ENCODE results near the gene ERMAP.

The ERMAP gene

GRCh38 chr1:42876009-42876408 lies 59.1 kb downstream of the ERMAP start:
- no peak for DNase-seq (ENCODE audit: low spot score)

- no peak for DNase-seq (ENCODE audit: low spot score)
These were observed 60.5 kb downstream of the ERMAP start for GRCh38 chr1:42877380-42877779.

- DNase-seq (ENCODE audit: low spot score) = no peak
These were observed 63.5 kb downstream of the ERMAP start for GRCh38 chr1:42880384-42880783.

GRCh38 chr1:42886046-42886739 lies 69.3 kb downstream of the ERMAP start:
- DNase-seq (ENCODE audit: low spot score) = no peak

- no peak for DNase-seq (ENCODE audit: low spot score)
These were observed 69.9 kb downstream of the ERMAP start for GRCh38 chr1:42886800-42887199.

- DNase-seq (ENCODE audit: low spot score) = no peak
These were observed 70.4 kb downstream of the ERMAP start for GRCh38 chr1:42887366-42887765.

GRCh38 chr1:42888013-42888633 lies 71.2 kb downstream of the ERMAP start:
- no peak for DNase-seq (ENCODE audit: low spot score)

- no peak for DNase-seq (ENCODE audit: low spot score)
These were observed 72.3 kb downstream of the ERMAP start for GRCh38 chr1:42889264-42889663.

GRCh38 chr1:42891465-42892138 lies 74.7 kb downstream of the ERMAP start:
- no peak for DNase-seq (ENCODE audit: low spot score)

Measured in AG08396 (cell line).